Calu3 (cell line): ENCODE results near the gene PGAP6. TPM values are rescaled to one million over a fixed set of nuclear protein-coding genes. Genes with fewer than 3 reads are reported as not detected.

Experiments used
- BruUV-seq: library from RNA; stranded (reverse); fragments of 400-500 nt; replicated peaks from 2 replicates; lab custom pipeline; 2021; lab: Mats Ljungman, UMichigan
- CTCF ChIA-PET: fragments of 300-600 bp; sonication (Branson Sonifier 250); formaldehyde crosslinking; loops from one replicate; lab custom pipeline; 2022; ENCODE audit warnings: antibody characterized with exemption; lab: Charles Lee
- DNase-seq: peaks from one replicate; pipeline ENCODE4 v3.0.0; 2022
- H3K27ac Mint-ChIP-seq: one replicate; pipeline ENCODE4 v1.8.0; 2022; ENCODE audit warnings: mixed read lengths; ENCODE audit not compliant: unreplicated experiment
- H3K27me3 Mint-ChIP-seq: one replicate; pipeline ENCODE4 v1.8.0; 2022; ENCODE audit warnings: mixed read lengths; ENCODE audit not compliant: unreplicated experiment
- H3K36me3 Mint-ChIP-seq: one replicate; pipeline ENCODE4 v1.8.0; 2022; ENCODE audit warnings: mild to moderate bottlenecking, moderate library complexity, mixed read lengths; ENCODE audit not compliant: insufficient read depth, unreplicated experiment
- H3K4me1 Mint-ChIP-seq: one replicate; pipeline ENCODE4 v1.8.0; 2022; ENCODE audit warnings: mild to moderate bottlenecking, low read depth, mixed read lengths; ENCODE audit not compliant: unreplicated experiment
- H3K4me3 Mint-ChIP-seq: one replicate; pipeline ENCODE4 v1.8.0; 2022; ENCODE audit warnings: mild to moderate bottlenecking, low read depth, moderate library complexity, mixed read lengths; ENCODE audit not compliant: unreplicated experiment
- H3K9me3 Mint-ChIP-seq: one replicate; pipeline ENCODE4 v1.8.0; 2022; ENCODE audit warnings: low read depth, mixed read lengths; ENCODE audit not compliant: unreplicated experiment
- intact Hi-C: fragments of 100-400 bp; cut with micrococcal nuclease; formaldehyde crosslinking; loops from one replicate; pipeline ENCODE4 v1.10.0; 2022; ENCODE audit not compliant: unreplicated experiment
- total RNA-seq: library from RNA; stranded (reverse); gene quantifications from 2 replicates; pipeline ENCODE4 v1.2.3, GENCODE V29; 2022
- TF ChIP-seq, protein P1 (sequence below): fragments of 200-600 bp; IDR thresholded peaks from one replicate; pipeline ENCODE4 v1.8.0; 2022; ENCODE audit warnings: antibody characterized with exemption; ENCODE audit not compliant: unreplicated experiment

Gene PGAP6
- total RNA-seq, 1 experiment from 2014 or later = 70.0 TPM

DNA sequence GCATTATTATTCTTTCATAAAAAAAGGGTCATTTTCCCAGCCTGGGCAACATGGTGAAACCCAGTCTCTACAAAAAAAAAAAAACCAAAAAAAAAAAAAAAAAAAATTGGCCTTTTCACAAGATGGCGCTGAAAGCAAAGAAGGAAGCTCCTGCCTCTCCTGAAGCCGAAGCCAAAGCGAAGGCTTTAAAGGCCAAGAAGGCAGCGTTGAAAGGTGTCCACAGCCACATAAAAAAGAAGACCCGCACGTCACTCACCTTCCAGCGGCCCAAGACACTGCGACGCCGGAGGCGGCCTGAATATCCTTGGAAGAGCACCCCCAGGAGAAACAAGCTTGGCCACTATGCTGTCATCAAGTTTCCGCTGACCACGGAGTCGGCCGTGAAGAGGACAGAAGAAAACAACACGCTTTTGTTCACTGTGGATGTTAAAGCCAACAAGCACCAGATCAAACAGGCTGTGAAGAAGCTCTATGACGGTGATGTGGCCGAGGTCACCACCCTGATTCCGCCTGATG lies 4.9 kb upstream of the PGAP6 start:
- no peak for DNase-seq
- TF ChIP-seq, protein P1, sequence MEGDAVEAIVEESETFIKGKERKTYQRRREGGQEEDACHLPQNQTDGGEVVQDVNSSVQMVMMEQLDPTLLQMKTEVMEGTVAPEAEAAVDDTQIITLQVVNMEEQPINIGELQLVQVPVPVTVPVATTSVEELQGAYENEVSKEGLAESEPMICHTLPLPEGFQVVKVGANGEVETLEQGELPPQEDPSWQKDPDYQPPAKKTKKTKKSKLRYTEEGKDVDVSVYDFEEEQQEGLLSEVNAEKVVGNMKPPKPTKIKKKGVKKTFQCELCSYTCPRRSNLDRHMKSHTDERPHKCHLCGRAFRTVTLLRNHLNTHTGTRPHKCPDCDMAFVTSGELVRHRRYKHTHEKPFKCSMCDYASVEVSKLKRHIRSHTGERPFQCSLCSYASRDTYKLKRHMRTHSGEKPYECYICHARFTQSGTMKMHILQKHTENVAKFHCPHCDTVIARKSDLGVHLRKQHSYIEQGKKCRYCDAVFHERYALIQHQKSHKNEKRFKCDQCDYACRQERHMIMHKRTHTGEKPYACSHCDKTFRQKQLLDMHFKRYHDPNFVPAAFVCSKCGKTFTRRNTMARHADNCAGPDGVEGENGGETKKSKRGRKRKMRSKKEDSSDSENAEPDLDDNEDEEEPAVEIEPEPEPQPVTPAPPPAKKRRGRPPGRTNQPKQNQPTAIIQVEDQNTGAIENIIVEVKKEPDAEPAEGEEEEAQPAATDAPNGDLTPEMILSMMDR = no peak
- Mint-ChIP-seq H3K27ac (no peak overlapping the region), H3K27me3 (no peaks in the 10 kb centered on the region), H3K4me1 (peaks cover 9% of the 10 kb centered on the region), H3K9me3 (no peaks in the 10 kb centered on the region), H3K36me3 (peaks cover 29% of the 10 kb centered on the region), H3K4me3 (no peak overlapping the region)
- intact Hi-C loops = no loop called here
- CTCF ChIA-PET = interaction anchor here (0.6 to 1.1 kb wide), 5 partner anchors 8 to 192 kb away, joined by 3 to 8 read pairs (median 4); partner anchors contain the start of gene RAB11FIP3
- no TSS peak for BruUV-seq

DNA sequence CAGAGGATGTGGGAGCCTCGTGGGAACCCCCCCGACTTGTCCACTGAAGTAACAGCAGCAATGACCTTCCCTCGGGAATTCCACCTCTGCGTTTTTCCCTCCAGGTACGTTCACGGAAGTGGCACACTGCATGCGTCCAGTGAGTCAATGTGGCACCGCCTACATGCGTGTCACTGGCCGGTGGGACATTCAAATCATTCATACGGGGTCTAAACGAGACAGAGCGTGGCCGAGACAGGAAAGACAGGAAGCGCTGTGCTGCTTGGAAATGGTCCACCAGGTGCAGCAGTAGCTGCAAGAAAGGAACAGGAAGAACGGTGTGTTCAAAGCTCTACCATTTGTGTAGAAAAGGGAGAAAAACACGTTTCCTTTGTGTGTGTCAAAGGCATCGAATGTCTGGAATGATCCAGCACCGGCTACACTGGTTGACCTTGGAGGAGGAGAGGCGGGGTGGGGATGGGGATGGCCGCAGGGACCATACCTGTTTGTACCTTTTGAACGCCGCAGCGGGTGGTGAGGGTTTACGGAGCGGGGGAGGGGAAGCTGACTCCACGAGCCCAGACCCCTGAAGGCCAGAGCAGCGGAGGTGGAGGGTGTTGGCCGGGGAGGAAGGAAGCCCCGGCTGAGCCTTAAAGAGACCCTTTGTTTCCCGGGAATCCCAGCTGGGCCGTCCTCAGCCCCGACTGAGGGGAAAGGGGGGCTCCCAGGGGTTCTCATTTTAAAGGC lies 1.7 kb upstream of the PGAP6 start:
- Mint-ChIP-seq H3K27ac (peak overlapping the region; percentile 55), H3K4me1 (peaks cover 9% of the 10 kb centered on the region), H3K27me3 (no peaks in the 10 kb centered on the region), H3K36me3 (peaks cover 39% of the 10 kb centered on the region), H3K9me3 (no peaks in the 10 kb centered on the region), H3K4me3 (peak overlapping the region; percentile 50)
- intact Hi-C loops = loop anchor here (2.0 kb wide), 1 partner anchor 13 kb away; the partner anchor contains the start of gene NME4
- TF ChIP-seq, protein P1 = no peak
- BruUV-seq = no TSS peak
- CTCF ChIA-PET = interaction anchor here (0.6 to 1.7 kb wide), 3 partner anchors 13 to 76 kb away, joined by 3 to 5 read pairs (median 5); partner anchors contain the start of genes DECR2 and MRPL28
- DNase-seq = peak; percentile 84

DNA sequence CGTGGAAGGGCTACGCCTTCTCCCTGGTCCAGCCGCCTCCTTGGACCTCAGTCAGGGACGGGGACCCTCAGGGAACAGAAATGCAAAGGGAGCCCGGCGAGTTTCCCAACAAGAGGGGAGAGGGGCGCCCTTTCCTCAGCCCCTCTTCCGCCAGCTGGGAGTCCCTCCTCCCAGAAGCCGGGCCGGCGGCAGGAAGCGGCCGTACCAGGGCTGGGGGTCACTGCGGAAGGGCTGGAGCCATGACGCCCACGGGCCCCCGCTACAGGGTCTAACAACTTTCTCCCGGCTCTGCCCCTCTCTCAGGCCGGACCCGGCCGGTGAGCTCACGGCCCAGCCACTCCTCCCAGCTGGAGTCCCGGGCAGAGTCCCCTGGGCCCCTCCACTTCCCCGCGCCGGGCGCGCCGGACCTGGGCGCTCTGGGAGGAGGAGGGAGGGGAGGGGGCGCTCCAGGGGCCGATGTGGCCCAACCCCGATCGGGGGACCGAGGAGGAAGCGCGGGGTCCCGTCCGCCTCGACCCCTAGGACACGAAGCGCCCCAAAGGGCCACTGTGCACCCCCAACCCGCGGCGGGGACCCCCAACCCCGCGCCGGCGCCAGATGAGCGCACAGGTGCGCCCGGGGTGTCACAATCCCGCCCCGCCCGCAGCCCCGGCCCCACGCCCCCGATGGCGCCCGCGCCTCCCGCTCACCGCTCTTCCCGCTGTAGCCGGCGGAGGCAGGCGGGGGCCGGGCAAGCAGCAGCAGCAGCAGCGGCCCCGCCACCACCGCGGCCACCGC lies 578 bp downstream of the PGAP6 start:
- CTCF ChIA-PET = interaction anchor here (0.7 to 1.5 kb wide), 3 partner anchors 10 to 274 kb away, joined by 3 to 5 read pairs (median 3); partner anchors contain the start of gene AXIN1
- H3K9me3 Mint-ChIP-seq = no peaks in the 10 kb centered on the region
- peak overlapping the region; percentile 50 for H3K4me3 Mint-ChIP-seq
- DNase-seq = no peak
- H3K36me3 Mint-ChIP-seq = peaks cover 39% of the 10 kb centered on the region
- TF ChIP-seq, protein P1 = no peak
- peaks cover 9% of the 10 kb centered on the region for H3K4me1 Mint-ChIP-seq
- H3K27me3 Mint-ChIP-seq = no peaks in the 10 kb centered on the region
- BruUV-seq = no TSS peak
- intact Hi-C loops = no loop called here
- no peak overlapping the region for H3K27ac Mint-ChIP-seq

DNA sequence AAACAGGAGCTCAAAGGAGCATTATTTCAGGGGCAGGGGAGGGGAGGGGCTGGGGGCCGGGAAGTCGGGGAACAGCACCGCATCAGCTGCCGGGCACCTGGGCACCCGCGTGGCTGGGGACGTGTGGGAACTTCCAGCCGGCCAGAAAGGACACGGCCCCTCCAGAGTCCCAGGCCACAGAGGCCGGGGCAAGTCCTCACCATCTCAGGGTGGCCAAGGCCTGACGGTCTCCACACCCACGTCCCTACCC lies 1.1 kb downstream of the PGAP6 start:
- TF ChIP-seq, protein P1 = no peak
- Mint-ChIP-seq H3K9me3 (no peaks in the 10 kb centered on the region), H3K4me1 (peaks cover 9% of the 10 kb centered on the region), H3K27ac (no peak overlapping the region), H3K36me3 (peaks cover 39% of the 10 kb centered on the region), H3K4me3 (peak overlapping the region; percentile 50), H3K27me3 (no peaks in the 10 kb centered on the region)
- intact Hi-C loops = no loop called here
- DNase-seq = no peak
- BruUV-seq = no TSS peak
- CTCF ChIA-PET = interaction anchor here (0.7 to 1.5 kb wide), 3 partner anchors 10 to 273 kb away, joined by 3 to 5 read pairs (median 3); partner anchors contain the start of gene AXIN1
